Measurements from ENCODE around the gene SPDYE4. TPM values are rescaled to one million over a fixed set of nuclear protein-coding genes. Genes with fewer than 3 reads are reported as not detected.

The SPDYE4 gene
- total and polyA plus RNA-seq, 2 donors (not counting 1 experiment from before 2014, with no cell fraction given): not detected

GRCh38 chr17:8788998-8789397 is 30.7 kb upstream of the SPDYE4 start:
- ChIA-PET CTCF (interaction anchor here (0.8 kb wide), 1 partner anchor 11 kb away, joined by 3 read pairs; the partner anchor contains the start of gene MFSD6L), POLR2A (no interaction called here)
- H3K9me3 ChIP-seq (ENCODE audit: control extremely low read depth in 1 of 3, control insufficient read depth in 2 of 3, insufficient read depth in 1 of 3, low read length in 2 of 3): peaks cover 0 to 7% (median 1%) of the 10 kb centered on the region in 3 donors
- no peak overlapping the region for H3K27ac ChIP-seq (ENCODE audit: low read length in 2 of 2)
- no peaks in the 10 kb centered on the region for H3K36me3 ChIP-seq (replicated peaks in 1 of 2; ENCODE audit: control extremely low read depth in 1 of 2, control insufficient read depth in 1 of 2, extremely low read depth in 1 of 2, insufficient read depth in 2 of 2, low read length in 1 of 2)
- no peak overlapping the region for H2AFZ ChIP-seq (ENCODE audit: insufficient read depth, low read depth, low read length, poor library complexity, severe bottlenecking)
- ATAC-seq (ENCODE audit: low read depth) (no peak), DNase-seq (no peak)
- peaks cover 1% of the 10 kb centered on the region for H3K9me3 Mint-ChIP-seq (ENCODE audit: insufficient read depth)
- TF ChIP-seq EZH2 (IDR thresholded peaks at IDR 0.05; ENCODE audit: borderline replicate concordance, insufficient read depth, low read depth, low read length, poor library complexity, severe bottlenecking) (no peak), CTCF (IDR thresholded peaks at IDR 0.05) (no peak)
- no peak overlapping the region for H3K4me3 ChIP-seq (ENCODE audit: control extremely low read depth in 1 of 5, extremely low read depth in 1 of 5, insufficient read depth in 1 of 5, low read depth in 2 of 5, low read length in 4 of 5)
- H3K4me3 Mint-ChIP-seq: no peak overlapping the region
- peaks cover 6% of the 10 kb centered on the region for H3K27me3 Mint-ChIP-seq
- H3K9ac ChIP-seq (ENCODE audit: low read length): no peak overlapping the region
- H3K4me2 ChIP-seq (replicated peaks; ENCODE audit: low read depth, low read length, poor library complexity, severe bottlenecking): no peak overlapping the region
- H3K27me3 ChIP-seq (replicated peaks in 1 of 4; ENCODE audit: control extremely low read depth in 1 of 4, control insufficient read depth in 3 of 4, insufficient read depth in 4 of 4, low read length in 3 of 4): peaks cover 0 to 6% (median 0%) of the 10 kb centered on the region in 4 experiments
- 95% methylated on average over 2 of the region's 2 CpGs for WGBS (ENCODE audit: insufficient coverage)
- H4K20me1 ChIP-seq (ENCODE audit: control insufficient read depth, insufficient read depth, low read length, poor library complexity, severe bottlenecking): no peaks in the 10 kb centered on the region
- intact Hi-C loops (cut with micrococcal nuclease): no loop called here
- H3K79me2 ChIP-seq (ENCODE audit: control insufficient read depth, insufficient read depth, low read length): no peaks in the 10 kb centered on the region
- H3K27ac Mint-ChIP-seq: no peak overlapping the region
- H3K4me1 Mint-ChIP-seq: peaks cover 8% of the 10 kb centered on the region
- H3K4me1 ChIP-seq (ENCODE audit: control insufficient read depth in 2 of 2, insufficient read depth in 2 of 2, low read length in 2 of 2): peaks cover 6 to 8% of the 10 kb centered on the region in 2 donors

DNA sequence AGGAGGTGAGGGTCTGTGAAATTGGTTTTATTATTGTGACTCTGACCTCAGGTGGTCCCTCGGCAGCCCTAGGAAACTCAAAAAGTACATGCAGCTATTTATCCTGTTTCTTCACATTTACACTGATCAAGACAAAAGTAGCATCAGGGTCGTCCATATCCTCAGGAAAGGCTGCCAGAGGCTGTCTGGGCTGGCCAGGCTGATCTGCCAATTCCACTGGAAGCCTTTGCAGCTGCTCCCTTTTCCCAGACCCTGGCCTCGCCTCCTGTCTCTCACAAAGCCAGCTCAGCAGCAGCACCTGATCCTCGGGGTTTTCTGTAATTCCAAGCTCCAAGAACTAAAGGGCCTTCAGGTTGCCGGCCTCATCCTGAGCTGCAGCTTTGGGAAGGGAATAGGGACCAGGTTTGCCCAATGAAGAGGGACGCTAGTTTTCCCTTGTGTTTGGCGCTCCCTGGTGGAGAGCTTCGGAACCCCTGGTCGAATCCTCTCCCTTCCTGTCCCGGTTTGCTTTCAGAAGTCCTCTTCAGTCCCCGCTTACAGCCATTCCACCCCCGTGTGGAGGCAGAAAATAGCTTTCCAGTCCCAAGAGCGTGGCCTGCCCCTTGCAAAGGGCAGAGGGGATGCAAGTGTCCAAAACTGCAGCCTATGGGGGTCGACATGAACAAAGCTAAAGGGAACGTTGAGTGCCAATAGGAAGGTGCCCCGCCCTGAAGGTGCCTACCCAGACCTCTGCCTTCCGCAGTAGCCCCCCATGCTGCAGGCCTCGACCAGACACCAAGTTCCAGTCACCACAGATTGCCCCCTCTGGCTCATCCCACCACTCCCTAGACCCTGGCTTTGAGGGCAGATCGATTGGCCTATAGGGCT is 27.4 kb upstream of the SPDYE4 start:
- Mint-ChIP-seq H3K27me3 (peaks cover 6% of the 10 kb centered on the region), H3K4me3 (no peak overlapping the region), H3K9me3 (ENCODE audit: insufficient read depth) (peaks cover 2% of the 10 kb centered on the region), H3K4me1 (peaks cover 2% of the 10 kb centered on the region), H3K27ac (no peak overlapping the region)
- 31% methylated on average over 19 of the region's 19 CpGs for WGBS (ENCODE audit: insufficient coverage)
- H3K36me3 ChIP-seq (replicated peaks in 1 of 2; ENCODE audit: control extremely low read depth in 1 of 2, control insufficient read depth in 1 of 2, extremely low read depth in 1 of 2, insufficient read depth in 2 of 2, low read length in 1 of 2): no peaks in the 10 kb centered on the region
- peaks cover 0 to 1% (median 0%) of the 10 kb centered on the region in 3 donors for H3K9me3 ChIP-seq (ENCODE audit: control extremely low read depth in 1 of 3, control insufficient read depth in 2 of 3, insufficient read depth in 1 of 3, low read length in 2 of 3)
- no peak overlapping the region for H3K27ac ChIP-seq (ENCODE audit: low read length in 2 of 2)
- ChIA-PET CTCF (interaction anchor here (0.6 to 3.6 kb wide), 42 partner anchors 9 to 729 kb away, joined by 3 to 41 read pairs (median 4); partner anchors contain the start of genes MFSD6L, NDEL1 and PIK3R5), POLR2A (no interaction called here)
- H3K9ac ChIP-seq (ENCODE audit: low read length): no peak overlapping the region
- no peak for ATAC-seq (ENCODE audit: low read depth)
- H3K4me2 ChIP-seq (replicated peaks; ENCODE audit: low read depth, low read length, poor library complexity, severe bottlenecking): peak overlapping the region; percentile 24
- no peaks in the 10 kb centered on the region for H3K79me2 ChIP-seq (ENCODE audit: control insufficient read depth, insufficient read depth, low read length)
- H3K4me3 ChIP-seq (ENCODE audit: control extremely low read depth in 1 of 5, extremely low read depth in 1 of 5, insufficient read depth in 1 of 5, low read depth in 2 of 5, low read length in 4 of 5): no peak overlapping the region
- peak; percentile 94 for TF ChIP-seq CTCF (IDR thresholded peaks at IDR 0.05)
- no peak for TF ChIP-seq EZH2 (IDR thresholded peaks at IDR 0.05; ENCODE audit: borderline replicate concordance, insufficient read depth, low read depth, low read length, poor library complexity, severe bottlenecking)
- peaks cover 0 to 6% (median 0%) of the 10 kb centered on the region in 4 experiments for H3K27me3 ChIP-seq (replicated peaks in 1 of 4; ENCODE audit: control extremely low read depth in 1 of 4, control insufficient read depth in 3 of 4, insufficient read depth in 4 of 4, low read length in 3 of 4)
- DNase-seq: peak; percentile 68
- peaks cover 3 to 6% of the 10 kb centered on the region in 2 donors for H3K4me1 ChIP-seq (ENCODE audit: control insufficient read depth in 2 of 2, insufficient read depth in 2 of 2, low read length in 2 of 2)
- H4K20me1 ChIP-seq (ENCODE audit: control insufficient read depth, insufficient read depth, low read length, poor library complexity, severe bottlenecking): no peaks in the 10 kb centered on the region
- peak overlapping the region; percentile 47 for H2AFZ ChIP-seq (ENCODE audit: insufficient read depth, low read depth, low read length, poor library complexity, severe bottlenecking)
- intact Hi-C loops (cut with micrococcal nuclease): loop anchor here (1.0 kb wide), 1 partner anchor 402 kb away; the partner anchor contains the start of gene RPL26
